Omental fat pad (tissue), 4 donors: ENCODE measurements around the gene MYOZ2. TPM values are rescaled to one million over a fixed set of nuclear protein-coding genes. Genes with fewer than 3 reads are reported as not detected.

Source experiments
- ATAC-seq: fragments of 150-250 bp; one replicate; pipeline ENCODE4 v1.9.1; 2016; ENCODE audit warnings: mild to moderate bottlenecking, moderate library complexity; ENCODE audit not compliant: low FRiP score
- DNase-seq: peaks from one replicate; pipeline ENCODE4 v3.0.0-alpha.2; 2019; ENCODE audit warnings: low spot score
- CTCF ChIP-seq, 3 donors: fragments of 450-650 bp; IDR thresholded peaks; one replicate each; pipeline ENCODE4 v1.5.1; 2016 to 2017; ENCODE audit warnings: antibody characterized with exemption in 3 of 3, mild to moderate bottlenecking in 3 of 3, moderate library complexity in 2 of 3
- total RNA-seq, 4 donors: library from RNA; depleted of rRNA; stranded (reverse); fragments of >200 nt; gene quantifications; one replicate each; pipeline ENCODE4 v1.1.0, GENCODE V29; 2016

Gene MYOZ2
- total RNA-seq, 4 donors from 2014 or later, result 0.37 TPM; not detected in 3

- no peak for TF ChIP-seq CTCF (IDR thresholded peaks at IDR 0.05)
- ATAC-seq, result no peak
- DNase-seq, result no peak
These were observed 48.5 kb downstream of the MYOZ2 start for GRCh38 chr4:119184128-119184527.

- DNase-seq (no peak), ATAC-seq (peak; percentile 92)
- no peak for TF ChIP-seq CTCF (IDR thresholded peaks at IDR 0.05)
These were observed 54.0 kb downstream of the MYOZ2 start for GRCh38 chr4:119189638-119190037.

- no peak for DNase-seq
- ATAC-seq, result no peak
These were observed 54.7 kb downstream of the MYOZ2 start for GRCh38 chr4:119190354-119190753.

GRCh38 chr4:119191505-119191904 lies 55.9 kb downstream of the MYOZ2 start:
- no peak for ATAC-seq
- no peak for TF ChIP-seq CTCF (IDR thresholded peaks at IDR 0.05)

More at GRCh38 chr4:119190354-119190753, 54.7 kb downstream of the MYOZ2 start:
- no peak for TF ChIP-seq CTCF (IDR thresholded peaks at IDR 0.05)

GRCh38 chr4:119197772-119198212 lies 62.2 kb downstream of the MYOZ2 start:
- DNase-seq (no peak), ATAC-seq (no peak)
- TF ChIP-seq CTCF (IDR thresholded peaks at IDR 0.05), result no peak

More at GRCh38 chr4:119191505-119191904, 55.9 kb downstream of the MYOZ2 start:
- no peak for DNase-seq

GRCh38 chr4:119204916-119205315 lies 69.3 kb downstream of the MYOZ2 start:
- no peak for TF ChIP-seq CTCF (IDR thresholded peaks at IDR 0.05)
- DNase-seq (no peak), ATAC-seq (no peak)

GRCh38 chr4:119205690-119206089 lies 70.1 kb downstream of the MYOZ2 start:
- TF ChIP-seq CTCF (IDR thresholded peaks at IDR 0.05), result no peak
- no peak for ATAC-seq
- no peak for DNase-seq
